ENCODE measurements around the gene SPATS2. TPM values are rescaled to one million over a fixed set of nuclear protein-coding genes. Genes with fewer than 3 reads are reported as not detected.

Gene SPATS2
- total and polyA plus RNA-seq, 2 of the 4 experiments (the other 2 are of a cell fraction): 50.6 to 63.3 TPM

DNA sequence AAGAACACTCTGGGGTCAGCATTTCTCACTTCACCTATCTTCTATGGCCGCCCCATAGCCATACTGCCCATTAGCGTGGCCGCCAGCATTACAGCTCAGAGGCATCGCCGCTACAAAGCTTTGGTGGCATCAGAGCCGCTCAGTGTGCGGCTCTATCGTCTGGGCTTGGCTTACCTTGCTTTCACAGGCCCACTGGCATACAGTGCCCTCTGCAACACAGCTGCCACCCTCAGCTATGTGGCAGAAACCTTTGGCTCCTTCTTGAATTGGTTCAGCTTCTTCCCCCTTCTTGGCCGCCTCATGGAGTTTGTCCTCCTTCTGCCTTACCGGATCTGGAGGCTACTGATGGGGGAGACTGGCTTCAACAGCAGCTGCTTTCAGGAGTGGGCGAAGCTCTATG, 18.0 kb upstream of the SPATS2 start:
- Histone ChIP-seq H3K9me3 (ENCODE audit: control insufficient read depth, insufficient read depth, low read length) (no peaks in the 10 kb centered on the region), H2BK120ac (ENCODE audit: low read depth, low read length) (no peak overlapping the region), H3K4me2 (ENCODE audit: low read depth, low read length) (no peak overlapping the region), H4K8ac (ENCODE audit: low read depth in 2 of 2, low read length in 2 of 2) (no peak overlapping the region), H3K18ac (ENCODE audit: low read depth, low read length) (no peak overlapping the region), H2BK20ac (ENCODE audit: low read depth, low read length) (no peak overlapping the region), H2AK9ac (replicated peaks; ENCODE audit: low read depth, low read length, poor library complexity) (peak overlapping the region; percentile 7), H3K4ac (ENCODE audit: low read depth, low read length) (no peak overlapping the region), H3K14ac (replicated peaks; ENCODE audit: low read depth, low read length) (no peak overlapping the region), H4K20me1 (ENCODE audit: insufficient read depth, low read length) (no peaks in the 10 kb centered on the region), H4K5ac (ENCODE audit: low read depth, low read length) (no peak overlapping the region), H3K56ac (ENCODE audit: extremely low read depth, insufficient read depth, low read length) (no peak overlapping the region), H3K36me3 (ENCODE audit: control insufficient read depth, insufficient read depth, low read length) (no peaks in the 10 kb centered on the region), H2AK5ac (ENCODE audit: low read depth, low read length) (no peak overlapping the region), H2BK15ac (ENCODE audit: low read depth, low read length) (no peak overlapping the region), H3K23ac (ENCODE audit: low read depth, low read length) (no peak overlapping the region), H3K9ac (ENCODE audit: low read depth, low read length) (no peak overlapping the region), H2BK5ac (ENCODE audit: low read depth, low read length, poor library complexity, severe bottlenecking) (no peak overlapping the region), H3K27ac (ENCODE audit: insufficient read depth, low read length) (no peak overlapping the region), H3K4me1 (ENCODE audit: control insufficient read depth, insufficient read depth, low read length) (peaks cover 16% of the 10 kb centered on the region), H3K4me3 (ENCODE audit: insufficient read depth, low read depth, low read length) (no peak overlapping the region), H2AFZ (replicated peaks; ENCODE audit: low read length, poor library complexity) (no peak overlapping the region), H3K79me1 (ENCODE audit: low read depth in 1 of 2, low read length in 2 of 2) (peaks cover 5 to 17% of the 10 kb centered on the region in 2 experiments; a peak in 2 of 4 replicates), H3K9me1 (ENCODE audit: insufficient read depth, low read length) (peaks cover 3% of the 10 kb centered on the region; the same call in 1 of the 2 replicates), H4K91ac (ENCODE audit: insufficient read depth, low read depth, low read length) (no peak overlapping the region), H3K27me3 (ENCODE audit: control insufficient read depth, insufficient read depth, low read length) (peaks cover 28% of the 10 kb centered on the region)
- DNase-seq (no peak), ATAC-seq (ENCODE audit: low read depth) (no peak)
- intact Hi-C loops (cut with micrococcal nuclease): no loop called here
- BruUV-seq (replicated peaks): no TSS peak
- whole genome bisulfite sequencing, 2 experiments (ENCODE audit: extremely low coverage in 2 of 2, insufficient read length in 1 of 2): 98% methylated on average over 7 of the region's 11 CpGs; no CpG with 5 or more reads in 1 of the 2 experiments
- dilution Hi-C loops (cut with HindIII; ENCODE audit: low sequenced_read_pairs, unreplicated experiment): no loop called here
- no peak for TF ChIP-seq BHLHE40 (IDR thresholded peaks at IDR 0.05; ENCODE audit: low read depth, low read length)
- TF ChIP-seq FOS (IDR thresholded peaks at IDR 0.05; ENCODE audit: low read depth, low read length): no peak
- TF ChIP-seq, protein P1, sequence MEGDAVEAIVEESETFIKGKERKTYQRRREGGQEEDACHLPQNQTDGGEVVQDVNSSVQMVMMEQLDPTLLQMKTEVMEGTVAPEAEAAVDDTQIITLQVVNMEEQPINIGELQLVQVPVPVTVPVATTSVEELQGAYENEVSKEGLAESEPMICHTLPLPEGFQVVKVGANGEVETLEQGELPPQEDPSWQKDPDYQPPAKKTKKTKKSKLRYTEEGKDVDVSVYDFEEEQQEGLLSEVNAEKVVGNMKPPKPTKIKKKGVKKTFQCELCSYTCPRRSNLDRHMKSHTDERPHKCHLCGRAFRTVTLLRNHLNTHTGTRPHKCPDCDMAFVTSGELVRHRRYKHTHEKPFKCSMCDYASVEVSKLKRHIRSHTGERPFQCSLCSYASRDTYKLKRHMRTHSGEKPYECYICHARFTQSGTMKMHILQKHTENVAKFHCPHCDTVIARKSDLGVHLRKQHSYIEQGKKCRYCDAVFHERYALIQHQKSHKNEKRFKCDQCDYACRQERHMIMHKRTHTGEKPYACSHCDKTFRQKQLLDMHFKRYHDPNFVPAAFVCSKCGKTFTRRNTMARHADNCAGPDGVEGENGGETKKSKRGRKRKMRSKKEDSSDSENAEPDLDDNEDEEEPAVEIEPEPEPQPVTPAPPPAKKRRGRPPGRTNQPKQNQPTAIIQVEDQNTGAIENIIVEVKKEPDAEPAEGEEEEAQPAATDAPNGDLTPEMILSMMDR (conservative IDR thresholded peaks at IDR 0.05; ENCODE audit: low read depth, low read length): no peak
- no peak for TF ChIP-seq NFE2L2 (IDR thresholded peaks at IDR 0.05; ENCODE audit: low read depth, low read length)
- no peak for TF ChIP-seq POLR2A (IDR thresholded peaks at IDR 0.05; ENCODE audit: low read depth, low read length)
- TF ChIP-seq CEBPB (IDR thresholded peaks at IDR 0.05; ENCODE audit: low read depth, low read length): no peak
- TF ChIP-seq, protein P2, sequence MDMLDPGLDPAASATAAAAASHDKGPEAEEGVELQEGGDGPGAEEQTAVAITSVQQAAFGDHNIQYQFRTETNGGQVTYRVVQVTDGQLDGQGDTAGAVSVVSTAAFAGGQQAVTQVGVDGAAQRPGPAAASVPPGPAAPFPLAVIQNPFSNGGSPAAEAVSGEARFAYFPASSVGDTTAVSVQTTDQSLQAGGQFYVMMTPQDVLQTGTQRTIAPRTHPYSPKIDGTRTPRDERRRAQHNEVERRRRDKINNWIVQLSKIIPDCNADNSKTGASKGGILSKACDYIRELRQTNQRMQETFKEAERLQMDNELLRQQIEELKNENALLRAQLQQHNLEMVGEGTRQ (IDR thresholded peaks at IDR 0.05; ENCODE audit: low read depth, low read length): no peak
- no peak for TF ChIP-seq MAZ (IDR thresholded peaks at IDR 0.05; ENCODE audit: borderline replicate concordance, low read depth, low read length)
- no peak for TF ChIP-seq CHD1 (IDR thresholded peaks at IDR 0.05; ENCODE audit: low read depth, low read length)
- TF ChIP-seq SMC3 (IDR thresholded peaks at IDR 0.05; ENCODE audit: low read depth, low read length): no peak
- TF ChIP-seq RAD21 (IDR thresholded peaks at IDR 0.05; ENCODE audit: low read length): no peak
- TF ChIP-seq RFX5 (IDR thresholded peaks at IDR 0.05; ENCODE audit: low read depth, low read length): no peak
- TF ChIP-seq, protein P3, sequence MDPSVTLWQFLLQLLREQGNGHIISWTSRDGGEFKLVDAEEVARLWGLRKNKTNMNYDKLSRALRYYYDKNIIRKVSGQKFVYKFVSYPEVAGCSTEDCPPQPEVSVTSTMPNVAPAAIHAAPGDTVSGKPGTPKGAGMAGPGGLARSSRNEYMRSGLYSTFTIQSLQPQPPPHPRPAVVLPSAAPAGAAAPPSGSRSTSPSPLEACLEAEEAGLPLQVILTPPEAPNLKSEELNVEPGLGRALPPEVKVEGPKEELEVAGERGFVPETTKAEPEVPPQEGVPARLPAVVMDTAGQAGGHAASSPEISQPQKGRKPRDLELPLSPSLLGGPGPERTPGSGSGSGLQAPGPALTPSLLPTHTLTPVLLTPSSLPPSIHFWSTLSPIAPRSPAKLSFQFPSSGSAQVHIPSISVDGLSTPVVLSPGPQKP (IDR thresholded peaks at IDR 0.05; ENCODE audit: borderline replicate concordance, low read depth, low read length): no peak
- no peak for TF ChIP-seq RCOR1 (IDR thresholded peaks at IDR 0.05; ENCODE audit: insufficient replicate concordance, low read length)
- no peak for TF ChIP-seq MXI1 (IDR thresholded peaks at IDR 0.05; ENCODE audit: borderline replicate concordance, low read depth, low read length)
- no peak for TF ChIP-seq MAFK (IDR thresholded peaks at IDR 0.05; ENCODE audit: low read depth, low read length)
- ChIA-PET CTCF (interaction anchor here (0.6 to 2.0 kb wide), 3 partner anchors 9 to 165 kb away, joined by 5 to 6 read pairs (median 5); no protein-coding TSS in a partner anchor), POLR2A (ENCODE audit: unreplicated experiment) (no interaction called here)
- in situ Hi-C loops (cut with MboI; ENCODE audit: low sequenced_read_pairs): no loop called here

Data from IMR-90 (cell line).